Hematopoietic multipotent progenitor cell treated with erythropoietin and hydrocortisone succinate and interleukin-3 and kit ligand, for 17 days (in vitro differentiated cells): ENCODE results near the gene SCN2B.

Experiments used
- DNase-seq: peaks from one replicate; pipeline ENCODE4 v3.0.0-alpha.2; 2015; ENCODE audit warnings: low spot score

Gene SCN2B

GRCh38 chr11:118153976-118154375 is 22.5 kb downstream of the SCN2B start:
- DNase-seq = no peak

DNA sequence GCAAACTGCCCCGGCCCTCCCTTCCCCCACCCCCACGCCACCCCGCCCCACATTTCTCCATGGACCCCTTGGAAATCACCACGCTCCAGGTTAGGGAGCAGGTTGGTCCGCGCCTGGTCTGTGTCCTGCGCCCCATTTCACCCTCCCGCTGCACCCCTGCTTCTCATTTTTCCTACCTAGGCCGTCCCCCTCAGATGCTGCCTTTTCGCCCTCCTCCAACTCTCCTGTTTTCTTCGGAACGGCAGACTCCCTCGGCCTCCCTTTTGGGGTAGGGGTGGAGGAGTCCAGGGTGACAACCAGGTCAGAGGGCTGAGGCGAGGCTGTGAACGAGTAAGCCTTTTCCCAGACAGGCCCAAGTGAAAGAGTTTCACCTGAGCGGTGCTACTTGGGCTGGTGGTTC is 22.9 kb downstream of the SCN2B start:
- no peak for DNase-seq

- DNase-seq = no peak
Observed at GRCh38 chr11:118152552-118153471, 23.6 kb downstream of the SCN2B start, which contains the start of gene SCN4B. Gene SCN4B, minus strand, starts transcription at chr11:118152823. Its CDS starts 150 bp downstream, at chr11:118152673.

GRCh38 chr11:118152020-118152551 is 24.4 kb downstream of the SCN2B start:
- no peak for DNase-seq

DNA sequence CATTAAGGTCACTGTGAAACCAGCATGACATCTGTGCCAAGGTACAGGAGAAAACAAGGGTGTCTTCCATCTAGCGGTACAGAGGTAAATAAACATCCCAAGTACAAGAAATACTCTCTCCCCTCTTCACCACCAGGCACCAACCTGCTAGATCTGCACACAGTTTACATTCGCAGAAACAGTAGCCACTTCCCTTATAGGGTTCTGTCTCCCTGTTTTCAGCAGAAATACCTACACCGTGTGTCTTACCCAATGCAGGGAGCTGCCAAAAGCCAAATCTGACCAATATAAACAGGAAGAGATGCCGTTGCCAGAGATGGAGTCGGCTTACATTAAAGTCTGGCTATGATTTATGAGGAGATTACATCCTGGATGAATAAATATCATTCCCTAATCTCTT is 25.0 kb downstream of the SCN2B start:
- no peak for DNase-seq

DNA sequence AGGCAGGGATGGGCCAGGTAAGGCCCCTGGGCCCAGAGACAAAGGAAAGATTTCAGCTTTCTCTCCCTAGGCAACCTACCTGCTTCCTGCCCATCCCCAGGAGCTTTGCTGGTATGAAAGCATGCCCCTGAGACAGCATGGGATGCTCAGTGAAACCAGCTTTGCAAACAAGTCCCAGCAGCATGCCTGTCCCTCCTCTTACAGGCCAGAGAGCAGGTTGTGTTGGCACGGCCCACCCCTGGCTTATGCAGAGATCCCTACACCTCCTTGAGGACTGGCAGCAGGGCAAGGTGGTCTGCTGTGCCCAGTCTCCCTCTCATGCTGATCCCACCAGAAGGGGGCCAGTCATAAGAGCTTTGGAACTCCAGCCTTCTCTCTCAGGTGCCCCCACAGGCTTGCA is 26.9 kb downstream of the SCN2B start:
- no peak for DNase-seq

DNA sequence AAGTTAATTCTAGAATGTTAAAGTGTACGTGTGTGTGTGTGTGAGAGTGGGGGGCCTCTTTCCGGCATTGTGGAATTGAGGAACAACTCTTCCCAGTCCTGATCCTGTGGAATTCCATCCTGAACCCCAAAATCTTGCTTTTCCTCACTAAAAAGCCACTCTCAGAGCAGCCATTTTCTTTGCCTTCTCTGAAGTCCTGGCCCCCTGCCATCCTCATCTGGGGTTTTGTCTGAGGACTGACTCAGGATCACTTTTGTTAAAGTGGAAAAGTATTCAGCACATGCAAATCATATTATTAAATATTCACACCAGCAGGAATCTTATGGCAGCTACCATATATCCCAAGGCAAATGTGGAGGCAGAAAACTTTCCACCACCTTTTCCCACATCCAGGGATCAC is 27.6 kb downstream of the SCN2B start:
- DNase-seq = no peak

- no peak for DNase-seq
Observed at GRCh38 chr11:118148240-118148639, 28.2 kb downstream of the SCN2B start.

DNA sequence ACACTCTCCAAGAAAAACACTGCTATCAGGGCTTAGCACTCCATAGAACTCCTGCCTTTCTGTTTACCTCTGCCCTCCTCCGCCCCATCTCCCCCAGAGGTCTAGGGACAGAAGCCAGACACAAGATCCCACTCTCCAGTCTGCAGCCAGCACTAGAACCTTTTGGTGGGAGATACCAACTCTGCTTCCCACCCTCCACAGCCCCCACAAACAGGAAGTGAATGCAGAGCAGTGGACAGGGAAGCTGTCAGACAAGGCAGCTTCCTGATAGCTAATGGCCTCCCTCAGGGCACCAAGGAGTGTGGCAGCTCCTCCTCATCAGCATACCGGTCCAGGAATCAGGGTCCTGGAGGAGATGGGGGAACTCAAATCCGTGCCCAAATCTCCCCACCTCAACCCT is 28.9 kb downstream of the SCN2B start:
- DNase-seq = no peak

GRCh38 chr11:118146554-118146953 is 29.9 kb downstream of the SCN2B start:
- no peak for DNase-seq

- peak; percentile 69 for DNase-seq
Observed at GRCh38 chr11:118145285-118146227, 30.9 kb downstream of the SCN2B start.

- no peak for DNase-seq
Observed at GRCh38 chr11:118144301-118145268, 31.9 kb downstream of the SCN2B start.

DNA sequence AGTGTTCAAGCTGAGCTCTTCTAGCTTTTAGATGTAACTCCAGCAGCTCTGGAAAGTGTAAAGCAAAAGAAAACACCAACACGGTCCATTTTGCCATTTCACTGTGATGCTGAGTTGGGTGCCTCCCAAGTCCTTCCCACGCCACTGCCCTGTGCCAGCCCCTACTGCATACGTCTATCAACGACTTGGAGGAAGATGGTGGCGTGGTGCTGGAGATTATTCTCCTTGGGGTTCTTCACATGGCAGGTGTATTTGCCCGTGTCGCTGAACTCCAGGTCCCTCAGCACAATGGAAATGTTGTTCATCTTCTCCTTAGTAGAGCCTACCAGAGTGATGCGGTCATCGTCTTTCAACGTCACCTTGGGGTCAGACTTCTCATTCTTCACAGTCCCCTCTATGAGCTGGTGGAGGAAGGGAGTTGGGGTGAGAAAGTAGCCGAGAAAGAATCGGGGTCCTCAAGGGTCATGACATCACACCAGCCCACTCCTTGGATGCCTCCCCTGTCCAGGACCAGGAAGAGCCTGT is 32.7 kb downstream of the SCN2B start:
- DNase-seq = no peak

GRCh38 chr11:118142809-118143208 is 33.6 kb downstream of the SCN2B start:
- DNase-seq = no peak

DNA sequence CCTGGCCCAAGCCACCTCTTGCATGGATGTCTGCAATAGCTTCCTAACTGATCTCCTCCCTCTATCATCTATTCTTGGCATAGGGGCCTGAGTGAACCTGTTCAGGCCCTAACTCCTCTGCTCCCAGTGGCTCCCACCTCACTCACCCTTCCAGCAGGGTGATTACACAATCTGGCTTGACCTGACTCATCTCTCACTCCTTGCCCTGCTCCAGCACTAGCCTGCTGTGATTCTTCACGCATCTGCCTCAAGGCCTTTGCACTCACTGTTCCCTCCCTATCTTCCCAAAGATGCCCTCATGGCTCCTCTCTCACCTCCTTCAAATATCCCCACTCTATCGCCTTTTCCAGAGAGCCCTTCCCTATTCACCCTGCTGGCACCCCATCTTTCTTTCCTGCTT is 34.4 kb downstream of the SCN2B start:
- no peak for DNase-seq

DNA sequence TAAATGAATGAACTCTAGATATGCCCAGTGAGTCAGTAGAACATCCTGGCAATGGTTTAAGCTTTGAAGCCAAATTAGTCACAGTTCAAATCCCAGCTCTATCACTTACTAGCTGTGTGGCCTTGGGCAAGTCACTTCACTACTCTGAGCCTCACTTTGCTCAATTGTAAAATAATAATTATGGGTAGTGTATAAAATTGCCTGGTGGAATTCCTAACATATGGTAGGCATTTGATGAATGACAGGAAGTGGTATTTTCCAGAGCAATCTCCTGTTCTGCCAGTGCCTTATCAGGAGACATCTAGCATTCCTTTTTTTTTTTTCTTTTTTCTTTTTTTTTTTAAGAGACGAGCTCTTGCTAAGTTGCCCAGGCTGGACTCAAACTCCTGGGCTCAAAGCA is 36.9 kb downstream of the SCN2B start:
- DNase-seq = no peak

GRCh38 chr11:118138839-118139420 is 37.5 kb downstream of the SCN2B start:
- DNase-seq = no peak

DNA sequence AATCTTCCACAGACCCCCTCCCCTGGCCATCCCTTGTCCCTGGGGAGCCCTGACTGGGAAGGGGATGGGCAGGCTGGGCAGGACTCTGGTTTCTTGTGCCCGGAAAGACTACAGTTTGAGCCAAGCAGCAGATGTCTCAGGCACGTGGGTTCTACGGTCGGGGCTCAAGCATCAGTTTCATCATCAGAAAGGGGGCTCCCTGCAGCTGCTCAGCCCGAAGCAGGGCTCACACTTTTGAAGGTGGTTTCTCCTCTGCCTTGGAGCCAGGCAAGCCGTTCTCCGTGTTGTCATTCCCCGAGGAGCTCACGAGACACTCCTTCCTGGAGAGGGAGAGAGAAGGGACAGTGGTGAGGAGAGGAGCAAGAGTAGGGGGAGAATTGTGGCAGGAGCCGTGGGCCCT is 39.6 kb downstream of the SCN2B start:
- DNase-seq = no peak

DNA sequence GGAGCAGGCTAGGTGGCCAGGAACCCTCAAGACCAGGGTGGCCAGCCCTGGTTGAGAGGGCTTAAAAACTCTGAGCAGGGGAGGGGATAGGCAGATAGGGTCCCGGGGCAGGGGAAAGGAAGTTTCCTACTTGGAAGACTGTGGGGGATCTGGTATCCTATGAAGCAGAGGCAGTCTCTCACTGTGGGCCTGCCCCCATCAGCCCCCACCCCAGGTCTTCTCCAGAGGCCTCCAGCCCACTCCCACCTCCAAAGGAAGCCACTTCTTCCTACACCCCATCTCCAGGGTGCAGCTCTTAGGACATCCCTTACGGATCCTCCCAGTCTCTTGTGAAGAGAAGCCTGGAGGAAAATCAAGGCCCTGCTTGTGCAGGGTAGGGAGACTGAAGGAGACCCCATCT is 40.1 kb downstream of the SCN2B start:
- no peak for DNase-seq

DNA sequence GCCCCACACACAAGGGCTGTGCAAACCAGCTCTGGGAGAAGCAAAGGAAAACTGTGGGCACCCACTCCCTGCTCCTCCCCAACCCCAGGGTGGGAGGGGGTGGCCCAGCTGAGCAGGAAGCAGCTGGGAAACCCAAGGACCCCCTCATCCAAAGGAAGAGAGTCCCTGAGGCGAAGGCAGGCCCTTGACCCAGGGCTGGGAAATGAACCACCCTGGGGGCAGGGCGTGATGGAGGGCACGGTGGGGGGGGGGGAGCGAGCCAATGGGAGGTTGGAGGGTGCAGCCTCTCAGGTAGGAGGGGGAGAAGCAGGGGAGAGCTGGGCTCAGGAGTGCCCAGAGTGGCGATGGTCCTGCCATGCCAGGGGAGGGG is 40.7 kb downstream of the SCN2B start:
- DNase-seq = no peak
